HG02763 (cell line): Measurements from ENCODE around the gene CYSTM1.
"Not testable (repeated sequence)": the region's sequence is repeated elsewhere in the genome, so short reads cannot be mapped to it uniquely, and the experiment has no call there.

ENCODE experiments used
- ATAC-seq: cut with Tn5 transposase; IDR thresholded peaks from one replicate; pipeline ENCODE4 v1.9.1; 2021; ENCODE audit warnings: mild to moderate bottlenecking, moderate library complexity; ENCODE audit not compliant: unreplicated experiment

CYSTM1 gene

GRCh38 chr5:140148508-140148907 is 26.5 kb upstream of the CYSTM1 start:
- ATAC-seq = no peak

GRCh38 chr5:140150201-140150600 is 24.8 kb upstream of the CYSTM1 start:
- no peak for ATAC-seq

GRCh38 chr5:140151144-140152021 is 23.6 kb upstream of the CYSTM1 start:
- ATAC-seq = no peak

GRCh38 chr5:140152022-140152999 is 22.7 kb upstream of the CYSTM1 start:
- ATAC-seq = no peak

- ATAC-seq = no peak
These were observed 21.7 kb upstream of the CYSTM1 start for GRCh38 chr5:140153255-140153654.

GRCh38 chr5:140153905-140154304 is 21.1 kb upstream of the CYSTM1 start:
- ATAC-seq = no peak

- not testable (repeated sequence) for ATAC-seq
These were observed 20.1 kb upstream of the CYSTM1 start for GRCh38 chr5:140154710-140155381.

GRCh38 chr5:140157032-140157781 is 17.8 kb upstream of the CYSTM1 start:
- ATAC-seq = peak; percentile 93

GRCh38 chr5:140159014-140159927 is 15.7 kb upstream of the CYSTM1 start:
- ATAC-seq = no peak

- no peak for ATAC-seq
These were observed 12.7 kb upstream of the CYSTM1 start for GRCh38 chr5:140162275-140162674.

GRCh38 chr5:140162781-140163180 is 12.2 kb upstream of the CYSTM1 start:
- no peak for ATAC-seq

- no peak for ATAC-seq
These were observed 9.7 kb upstream of the CYSTM1 start for GRCh38 chr5:140165101-140165922.

- no peak for ATAC-seq
These were observed 9.1 kb upstream of the CYSTM1 start for GRCh38 chr5:140165923-140166270.

GRCh38 chr5:140166911-140167310 is 8.1 kb upstream of the CYSTM1 start:
- no peak for ATAC-seq

GRCh38 chr5:140168371-140168770 is 6.6 kb upstream of the CYSTM1 start:
- ATAC-seq = no peak

- no peak for ATAC-seq
These were observed 5.6 kb upstream of the CYSTM1 start for GRCh38 chr5:140169410-140169809.

GRCh38 chr5:140172483-140172882 is 2.5 kb upstream of the CYSTM1 start:
- no peak for ATAC-seq

- no peak for ATAC-seq
These were observed 974 bp upstream of the CYSTM1 start for GRCh38 chr5:140174014-140174413.
